GM12878 (cell line): ENCODE measurements around the gene PHKB. TPM values are rescaled to one million over a fixed set of nuclear protein-coding genes. Genes with fewer than 3 reads are reported as not detected.

Source experiments
- ATAC-seq: fragments of 200-7000 bp; cut with Tn5 transposase; 3 replicates; pipeline ENCODE4 v1.9.1; 2020; ENCODE audit warnings: mild to moderate bottlenecking, moderate library complexity
- BruUV-seq: library from RNA; stranded (reverse); fragments of 400-500 nt; replicated peaks from 2 replicates; lab custom pipeline; 2021; lab: Mats Ljungman, UMichigan
- CTCF ChIA-PET: fragments of 300-600 bp; sonication (Branson Sonifier 250); formaldehyde crosslinking; extraction: SDS; loops from one replicate; lab custom pipeline; 2021; ENCODE audit warnings: inconsistent platforms; lab: Yijun Ruan, JAX
- POLR2A ChIA-PET: fragments of 350-600 bp; formaldehyde crosslinking; extraction: SDS; loops from one replicate; lab custom pipeline; 2021; ENCODE audit warnings: inconsistent platforms; lab: Charles Lee
- RAD21 ChIA-PET: fragments of 300-600 bp; sonication (Branson Sonifier 250); formaldehyde crosslinking; loops from one replicate; lab custom pipeline; 2023; ENCODE audit warnings: antibody characterized with exemption; ENCODE audit not compliant: unreplicated experiment; lab: Charles Lee
- SMC1A ChIA-PET: fragments of 300-600 bp; sonication (Branson Sonifier 250); formaldehyde crosslinking; loops from one replicate; lab custom pipeline; 2023; ENCODE audit not compliant: unreplicated experiment, uncharacterized antibody; lab: Charles Lee
- DNase-seq: peaks from one replicate; pipeline ENCODE4 v3.0.0-alpha.2; 2011; ENCODE audit warnings: low read depth, low spot score
- FAIRE-seq: peaks from 3 replicates; lab custom pipeline; 2011; peaks lifted over from hg19 to GRCh38; lab: Jason Lieb, UNC
- H2AFZ ChIP-seq: 2 replicates; pipeline ENCODE4 v1.6.0; 2011; ENCODE audit warnings: low read depth, low read length, control low read depth; ENCODE audit not compliant: control insufficient read depth
- H3K27ac ChIP-seq: 2 replicates; pipeline ENCODE4 v1.5.1; 2011; ENCODE audit warnings: control low read depth; ENCODE audit not compliant: control insufficient read depth, insufficient read depth
- H3K27me3 ChIP-seq, 2 experiments: replicated peaks in 1 of 2; 2 replicates each; pipeline versions ENCODE4 v1.6.0 to v1.6.1; 2011; ENCODE audit warnings: low read length in 1 of 2; ENCODE audit not compliant: control insufficient read depth in 2 of 2, insufficient read depth in 2 of 2
- H3K36me3 ChIP-seq, 2 experiments: 2 replicates each; pipeline ENCODE4 v1.5.1; 2011; ENCODE audit warnings: low read length in 1 of 2; ENCODE audit not compliant: control insufficient read depth in 2 of 2, insufficient read depth in 2 of 2
- H3K4me1 ChIP-seq: 2 replicates; pipeline ENCODE4 v1.6.1; 2011; ENCODE audit warnings: mild to moderate bottlenecking, low read length, moderate library complexity, mixed read lengths; ENCODE audit not compliant: control insufficient read depth, insufficient read depth
- H3K4me2 ChIP-seq: 2 replicates; pipeline ENCODE4 v1.6.0; 2011; ENCODE audit warnings: control low read depth; ENCODE audit not compliant: control insufficient read depth, insufficient read depth
- H3K4me3 ChIP-seq: fragments of 200-600 bp; sonication (generic); 2 replicates; pipeline ENCODE4 v1.5.1; 2016
- H3K79me2 ChIP-seq: 2 replicates; pipeline ENCODE4 v1.6.0; 2011; ENCODE audit warnings: low read length; ENCODE audit not compliant: control insufficient read depth, insufficient read depth
- H3K9ac ChIP-seq: 2 replicates; pipeline ENCODE4 v1.8.0; 2011; ENCODE audit warnings: low read length, control low read depth, mixed read lengths; ENCODE audit not compliant: control insufficient read depth, insufficient read depth
- H3K9me3 ChIP-seq: replicated peaks from 3 replicates; pipeline ENCODE4 v1.5.1; 2011; ENCODE audit warnings: mild to moderate bottlenecking, low read length; ENCODE audit not compliant: control insufficient read depth, insufficient read depth
- H4K20me1 ChIP-seq: 2 replicates; pipeline ENCODE4 v1.6.0; 2011; ENCODE audit not compliant: control insufficient read depth, insufficient read depth
- ATF7 ChIP-seq: fragments of 450-650 bp; IDR thresholded peaks from 2 replicates; pipeline ENCODE4 v1.6.1; 2016; ENCODE audit warnings: low read depth, mild to moderate bottlenecking
- BCLAF1 ChIP-seq: fragments of 450-650 bp; IDR thresholded peaks from 2 replicates; pipeline ENCODE4 v1.6.1; 2017; ENCODE audit warnings: antibody characterized with exemption, mild to moderate bottlenecking, moderate library complexity
- EED ChIP-seq: sonication (generic); IDR thresholded peaks from 2 replicates; pipeline ENCODE4 v1.6.1; 2016; ENCODE audit warnings: antibody characterized with exemption, low read depth
- EGR1 ChIP-seq, 2 experiments: IDR thresholded peaks; 1 replicate in 1 of 2; 2 replicates in 1 of 2; pipeline ENCODE4 v1.6.1; 2011 to 2012; ENCODE audit warnings: low read depth in 2 of 2, low read length in 2 of 2, borderline replicate concordance in 1 of 2, mild to moderate bottlenecking in 1 of 2, moderate library complexity in 1 of 2
- EP300 ChIP-seq, 2 experiments: fragments of 150-350 bp in 1 of 2; IDR thresholded peaks; 2 replicates each; pipeline ENCODE4 v1.6.1; 2011 to 2012; ENCODE audit warnings: low read depth in 2 of 2, low read length in 2 of 2, borderline replicate concordance in 1 of 2, improper control_type of control experiment in 1 of 2, inconsistent platforms in 1 of 2; ENCODE audit not compliant: control insufficient read depth in 1 of 2
- IRF3 ChIP-seq: fragments of 450-650 bp; IDR thresholded peaks from 2 replicates; pipeline ENCODE4 v1.6.1; 2014; ENCODE audit warnings: mild to moderate bottlenecking
- IRF4 ChIP-seq: IDR thresholded peaks from 2 replicates; pipeline ENCODE4 v1.6.1; 2011; ENCODE audit warnings: low read depth, low read length
- JUND ChIP-seq: IDR thresholded peaks from 2 replicates; pipeline ENCODE4 v1.6.1; 2012; ENCODE audit warnings: low read depth, mild to moderate bottlenecking, low read length, improper control_type of control experiment, moderate library complexity
- MTA2 ChIP-seq: fragments of 450-650 bp; IDR thresholded peaks from 2 replicates; pipeline ENCODE4 v1.6.1; 2016; ENCODE audit warnings: low read depth, mild to moderate bottlenecking, moderate library complexity
- NFYB ChIP-seq: IDR thresholded peaks from 2 replicates; pipeline ENCODE4 v1.6.1; 2011; ENCODE audit warnings: low read depth, mild to moderate bottlenecking, low read length, improper control_type of control experiment, moderate library complexity; ENCODE audit not compliant: insufficient read depth
- NR2C1 ChIP-seq: fragments of 450-650 bp; IDR thresholded peaks from 2 replicates; pipeline ENCODE4 v1.6.1; 2017; ENCODE audit warnings: antibody characterized with exemption, mild to moderate bottlenecking, moderate library complexity
- NR2C2 ChIP-seq: IDR thresholded peaks from 2 replicates; pipeline ENCODE4 v1.6.1; 2011; ENCODE audit warnings: borderline replicate concordance, low read depth; ENCODE audit not compliant: control insufficient read depth, insufficient read length
- POU2F2 ChIP-seq: IDR thresholded peaks from 3 replicates; pipeline ENCODE4 v1.6.1; 2011; ENCODE audit warnings: low read depth, mild to moderate bottlenecking, low read length, borderline replicate concordance
- RB1 ChIP-seq: fragments of 450-650 bp; formaldehyde crosslinking; IDR thresholded peaks from 2 replicates; pipeline ENCODE4 v1.6.1; 2017; ENCODE audit warnings: mild to moderate bottlenecking, borderline replicate concordance
- RCOR1 ChIP-seq: conservative IDR thresholded peaks from 2 replicates; pipeline ENCODE4 v1.6.1; 2012; ENCODE audit warnings: low read depth, low read length, improper control_type of control experiment
- SIX5 ChIP-seq: IDR thresholded peaks from 2 replicates; pipeline ENCODE4 v1.6.1; 2011; ENCODE audit warnings: mild to moderate bottlenecking, low read depth, low read length, moderate library complexity; ENCODE audit not compliant: severe bottlenecking
- SP1 ChIP-seq: IDR thresholded peaks from one replicate; pipeline ENCODE4 v1.6.1; 2011; ENCODE audit warnings: low read depth, low read length
- SPI1 ChIP-seq: IDR thresholded peaks from 2 replicates; pipeline ENCODE4 v1.6.1; 2011; ENCODE audit warnings: low read depth, mild to moderate bottlenecking, low read length, moderate library complexity, borderline replicate concordance; ENCODE audit not compliant: insufficient read depth
- STAT1 ChIP-seq: fragments of 450-650 bp; conservative IDR thresholded peaks from 2 replicates; pipeline ENCODE4 v1.6.1; 2014; ENCODE audit warnings: antibody characterized with exemption, mild to moderate bottlenecking
- USF2 ChIP-seq: IDR thresholded peaks from 2 replicates; pipeline ENCODE4 v1.6.1; 2011; ENCODE audit warnings: low read depth, low read length, improper control_type of control experiment, borderline replicate concordance
- ZNF622 ChIP-seq: fragments of 450-650 bp; IDR thresholded peaks from 2 replicates; pipeline ENCODE4 v1.6.1; 2017; ENCODE audit warnings: mild to moderate bottlenecking, inconsistent platforms
- WGBS: methylation state at CpG from one replicate; pipeline ENCODE4 v1.1.6; 2016; ENCODE audit warnings: low lambda C conversion rate; ENCODE audit not compliant: insufficient replicate concordance, insufficient coverage; ENCODE audit errors: missing lambda C conversion rate; 5-methylcytosine and 5-hydroxymethylcytosine counted together
- in situ Hi-C: fragments of 300-500 bp; cut with MboI; formaldehyde crosslinking; loops from 9 replicates; pipeline ENCODE4 v1.14.3; 2018; ENCODE audit warnings: mixed read lengths
- intact Hi-C: fragments of 100-400 bp; cut with micrococcal nuclease; formaldehyde crosslinking; loops from one replicate; pipeline ENCODE4 v1.14.2; 2022; ENCODE audit not compliant: unreplicated experiment
- polyA plus RNA-seq, 11 experiments: library from polyadenylated mRNA; depleted of rRNA in 4 of 11; unstranded in 6 of 11; stranded (reverse) in 5 of 11; fragments of >200 nt; fragmentation: Nextera tagmentation in 4 of 11; fragmentation: Illumina TruSeq in 1 of 11; extraction: Ambion mirVana in 4 of 11; extraction: Trizol in 1 of 11; gene quantifications; 1 replicate in 1 of 11; 2 replicates in 10 of 11; pipeline versions ENCODE4 v1.2.1 to v1.2.3, GENCODE V29; 2011 to 2016; ENCODE audit warnings: inconsistent platforms in 2 of 11, missing spikeins in 2 of 11, low read depth in 1 of 11
- total RNA-seq, 4 experiments: library from RNA; depleted of rRNA in 3 of 4; stranded (reverse); fragments of >200 nt in 3 of 4; fragmentation: Illumina TruSeq in 1 of 4; extraction: Trizol in 1 of 4; gene quantifications; 2 replicates each; pipeline versions ENCODE4 v1.2.1 to v1.2.3, GENCODE V29; 2013 to 2021

Gene PHKB
- total and polyA plus RNA-seq, 10 of the 15 experiments (the other 5 are each of a cell fraction or from before 2014, with no cell fraction given): 14.2 to 65.6 (median 37.0) TPM

GRCh38 chr16:47590472-47590871, 129.3 kb downstream of the PHKB start (continued):
- TF ChIP-seq EGR1 (IDR thresholded peaks at IDR 0.05; ENCODE audit: borderline replicate concordance in 1 of 2, low read depth in 2 of 2, low read length in 2 of 2) (no peak), BCLAF1 (no peak), RCOR1 (no peak), RB1 (no peak), IRF4 (no peak), EED (no peak), SIX5 (no peak)

GRCh38 chr16:47592232-47592631, 131.1 kb downstream of the PHKB start:
- Histone ChIP-seq H4K20me1 (no peaks in the 10 kb centered on the region), H3K4me3 (no peak overlapping the region), H3K36me3 (peaks cover 0 to 12% of the 10 kb centered on the region in 2 experiments), H3K4me1 (no peaks in the 10 kb centered on the region), H3K79me2 (no peaks in the 10 kb centered on the region), H3K27me3 (no peaks in the 10 kb centered on the region), H2AFZ (no peak overlapping the region), H3K27ac (no peak overlapping the region), H3K4me2 (no peak overlapping the region), H3K9me3 (no peaks in the 10 kb centered on the region), H3K9ac (no peak overlapping the region)
- BruUV-seq: no TSS peak
- no peak for ATAC-seq
- ChIA-PET CTCF (no interaction called here), SMC1A (interaction anchor here (0.6 to 1.8 kb wide), 8 partner anchors 8 to 567 kb away, joined by 3 to 5 read pairs (median 3); no protein-coding TSS in a partner anchor), RAD21 (no interaction called here), POLR2A (no interaction called here)
- WGBS: 76% methylated on average over 3 of the region's 3 CpGs
- in situ Hi-C loops (no loop called here), intact Hi-C loops (loop anchor here (10.0 kb wide), 1 partner anchor 447 kb away; the partner anchor contains the start of gene NETO2)
- DNase-seq: no peak
- no peak for FAIRE-seq
- no peak for TF ChIP-seq NR2C2
- TF ChIP-seq SP1: no peak
- TF ChIP-seq JUND: no peak
- no peak for TF ChIP-seq NFYB
- no peak for TF ChIP-seq NR2C1
- no peak for TF ChIP-seq SPI1
- no peak for TF ChIP-seq ATF7
- TF ChIP-seq EP300 (IDR thresholded peaks at IDR 0.05; ENCODE audit: borderline replicate concordance in 1 of 2, control insufficient read depth in 1 of 2, low read depth in 2 of 2, low read length in 2 of 2): no peak
- TF ChIP-seq IRF3: no peak
- TF ChIP-seq ZNF622: no peak
- TF ChIP-seq USF2: no peak
- no peak for TF ChIP-seq POU2F2
- TF ChIP-seq STAT1: no peak
- TF ChIP-seq MTA2: no peak
